Measurements from ENCODE around the gene SORL1. TPM values are rescaled to one million over a fixed set of nuclear protein-coding genes. Genes with fewer than 3 reads are reported as not detected.
A peak's percentile ranks its signal among the peaks of the same experiment; 100 is the strongest.

The SORL1 gene
- total RNA-seq, 1 donor from 2014 or later: 38.3 TPM

- Histone ChIP-seq H3K4me1 (peaks cover 35% of the 10 kb centered on the region), H3K4me3 (peak within 1 kb of the TSS; percentile 69 to 83), H3K9me3 (no peaks in the 10 kb centered on the region), H3K36me3 (no peaks in the 10 kb centered on the region), H3K27me3 (no peaks in the 10 kb centered on the region), H3K27ac (peak within 1 kb of the TSS; percentile 77)
- DNase-seq (ENCODE audit: extremely low spot score in 2 of 2): no peak
- TF ChIP-seq POLR2AphosphoS5 (IDR thresholded peaks at IDR 0.05; ENCODE audit: insufficient read depth in 1 of 2, low read depth in 1 of 2): no peak
- peak in 1 of 2 donors; percentile 6 for TF ChIP-seq POLR2A (IDR thresholded peaks at IDR 0.05)
- intact Hi-C loops (cut with DNase I): no loop called here
These were observed 566 bp downstream of the SORL1 start, which contains the start of gene SORL1-AS1 for GRCh38 chr11:121452609-121453150. TSS of gene SORL1-AS1 (minus strand) at chr11:121452967.

- Histone ChIP-seq H3K4me1 (peaks cover 30% of the 10 kb centered on the region), H3K4me3 (peak overlapping the region in 1 of 2 donors; percentile 69), H3K36me3 (no peaks in the 10 kb centered on the region), H3K27ac (no peak overlapping the region), H3K9me3 (no peaks in the 10 kb centered on the region), H3K27me3 (no peaks in the 10 kb centered on the region)
- intact Hi-C loops (cut with DNase I): no loop called here
- DNase-seq (ENCODE audit: extremely low spot score in 2 of 2): no peak
- TF ChIP-seq CTCF (IDR thresholded peaks at IDR 0.05): no peak
- no peak for TF ChIP-seq POLR2A (IDR thresholded peaks at IDR 0.05)
These were observed 1.6 kb downstream of the SORL1 start for GRCh38 chr11:121453589-121454299.

- Histone ChIP-seq H3K27me3 (no peaks in the 10 kb centered on the region), H3K4me3 (no peak overlapping the region), H3K36me3 (no peaks in the 10 kb centered on the region), H3K9me3 (no peaks in the 10 kb centered on the region), H3K4me1 (peaks cover 27% of the 10 kb centered on the region), H3K27ac (no peak overlapping the region)
- TF ChIP-seq POLR2AphosphoS5 (IDR thresholded peaks at IDR 0.05; ENCODE audit: insufficient read depth in 1 of 2, low read depth in 1 of 2) (no peak), POLR2A (IDR thresholded peaks at IDR 0.05) (no peak), CTCF (IDR thresholded peaks at IDR 0.05) (no peak)
- intact Hi-C loops (cut with DNase I): no loop called here
- no peak for DNase-seq (ENCODE audit: extremely low spot score in 2 of 2)
These were observed 3.0 kb downstream of the SORL1 start for GRCh38 chr11:121455115-121455514.

GRCh38 chr11:121456151-121456550 lies 4.0 kb downstream of the SORL1 start:
- no peak for TF ChIP-seq CTCF (IDR thresholded peaks at IDR 0.05)
- DNase-seq (ENCODE audit: extremely low spot score in 2 of 2): no peak
- Histone ChIP-seq H3K27me3 (no peaks in the 10 kb centered on the region), H3K36me3 (no peaks in the 10 kb centered on the region), H3K4me3 (no peak overlapping the region), H3K9me3 (no peaks in the 10 kb centered on the region), H3K4me1 (peaks cover 20% of the 10 kb centered on the region), H3K27ac (no peak overlapping the region)
- intact Hi-C loops (cut with DNase I): no loop called here

GRCh38 chr11:121456816-121457431 lies 4.8 kb downstream of the SORL1 start:
- intact Hi-C loops (cut with DNase I): no loop called here
- DNase-seq (ENCODE audit: extremely low spot score in 2 of 2): no peak
- Histone ChIP-seq H3K27ac (no peak overlapping the region), H3K36me3 (no peaks in the 10 kb centered on the region), H3K27me3 (no peaks in the 10 kb centered on the region), H3K4me3 (no peak overlapping the region), H3K4me1 (peaks cover 13% of the 10 kb centered on the region), H3K9me3 (no peaks in the 10 kb centered on the region)
- TF ChIP-seq POLR2A (IDR thresholded peaks at IDR 0.05) (no peak), POLR2AphosphoS5 (IDR thresholded peaks at IDR 0.05; ENCODE audit: insufficient read depth in 1 of 2, low read depth in 1 of 2) (no peak), CTCF (IDR thresholded peaks at IDR 0.05) (no peak)
